ENCODE data around the gene C1GALT1. TPM values are rescaled to one million over a fixed set of nuclear protein-coding genes. Genes with fewer than 3 reads are reported as not detected.

Gene C1GALT1
- total RNA-seq, 1 donor from 2014 or later, result 44.2 TPM

DNA sequence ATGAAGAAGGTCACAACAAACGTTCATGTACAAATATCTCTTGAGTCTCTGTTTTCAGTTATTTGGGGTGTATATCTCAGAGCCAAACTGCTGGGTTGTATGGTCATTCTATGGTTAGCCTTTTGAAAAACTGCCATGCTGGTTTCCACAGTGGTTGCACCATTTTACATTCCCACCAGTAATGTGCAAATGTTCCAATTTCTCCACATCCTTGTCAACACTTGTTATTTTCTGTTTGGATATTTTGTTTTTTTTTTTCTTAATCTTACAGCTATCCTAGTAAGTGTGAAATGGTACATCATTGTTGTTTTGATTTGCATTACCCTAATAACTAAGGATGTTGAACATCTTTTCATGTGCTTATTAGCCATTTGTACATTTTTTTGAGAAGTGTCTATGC lies 13.0 kb upstream of the C1GALT1 start:
- Mint-ChIP-seq H3K4me1 (peaks cover 37% of the 10 kb centered on the region), H3K27me3 (no peaks in the 10 kb centered on the region), H3K27ac (no peak overlapping the region), H3K36me3 (ENCODE audit: low read depth) (peaks cover 83% of the 10 kb centered on the region), H3K4me3 (no peak overlapping the region), H3K9me3 (peaks cover 8% of the 10 kb centered on the region)
- TF ChIP-seq, protein P1, sequence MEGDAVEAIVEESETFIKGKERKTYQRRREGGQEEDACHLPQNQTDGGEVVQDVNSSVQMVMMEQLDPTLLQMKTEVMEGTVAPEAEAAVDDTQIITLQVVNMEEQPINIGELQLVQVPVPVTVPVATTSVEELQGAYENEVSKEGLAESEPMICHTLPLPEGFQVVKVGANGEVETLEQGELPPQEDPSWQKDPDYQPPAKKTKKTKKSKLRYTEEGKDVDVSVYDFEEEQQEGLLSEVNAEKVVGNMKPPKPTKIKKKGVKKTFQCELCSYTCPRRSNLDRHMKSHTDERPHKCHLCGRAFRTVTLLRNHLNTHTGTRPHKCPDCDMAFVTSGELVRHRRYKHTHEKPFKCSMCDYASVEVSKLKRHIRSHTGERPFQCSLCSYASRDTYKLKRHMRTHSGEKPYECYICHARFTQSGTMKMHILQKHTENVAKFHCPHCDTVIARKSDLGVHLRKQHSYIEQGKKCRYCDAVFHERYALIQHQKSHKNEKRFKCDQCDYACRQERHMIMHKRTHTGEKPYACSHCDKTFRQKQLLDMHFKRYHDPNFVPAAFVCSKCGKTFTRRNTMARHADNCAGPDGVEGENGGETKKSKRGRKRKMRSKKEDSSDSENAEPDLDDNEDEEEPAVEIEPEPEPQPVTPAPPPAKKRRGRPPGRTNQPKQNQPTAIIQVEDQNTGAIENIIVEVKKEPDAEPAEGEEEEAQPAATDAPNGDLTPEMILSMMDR (IDR thresholded peaks at IDR 0.05), result no peak
- POLR2A ChIA-PET, result interaction anchor here (0.8 kb wide), 1 partner anchor 12 kb away, joined by 3 read pairs; no protein-coding TSS in a partner anchor
- ATAC-seq (ENCODE audit: low read depth) (no peak), DNase-seq (no peak)
- intact Hi-C loops (cut with micrococcal nuclease), result no loop called here
- CTCF ChIA-PET, result no interaction called here

DNA sequence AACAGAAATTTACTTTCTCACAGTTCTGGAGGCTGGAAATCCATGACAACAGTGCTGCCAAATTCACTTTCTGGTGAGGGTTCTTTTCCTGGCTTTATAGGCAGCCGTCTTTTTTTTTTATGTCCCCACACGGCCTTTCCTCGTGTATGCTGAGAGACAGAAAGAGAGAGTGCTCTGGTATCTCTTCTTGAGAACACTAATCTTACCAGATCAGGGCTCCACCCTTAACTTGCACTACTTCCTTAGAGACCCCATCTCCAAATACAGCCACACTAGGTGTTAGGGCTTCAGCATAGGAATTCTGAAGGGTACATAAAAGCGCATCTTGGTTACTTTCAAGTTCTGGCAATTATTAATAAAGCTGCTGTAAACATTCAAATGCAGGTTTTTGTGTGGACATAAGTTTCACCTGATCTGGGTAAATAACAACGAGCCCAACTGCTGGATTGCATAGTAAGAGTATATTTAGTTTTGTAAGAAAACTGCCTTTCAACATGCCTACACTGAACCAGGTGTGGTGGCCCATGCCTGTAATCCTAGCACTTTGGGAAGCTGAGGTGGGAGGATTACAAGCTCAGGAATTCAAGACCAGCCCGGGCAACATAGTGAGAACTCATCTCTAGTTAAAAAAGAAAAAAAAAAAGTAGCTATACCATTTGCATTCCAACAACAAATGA lies 8.2 kb upstream of the C1GALT1 start:
- CTCF ChIA-PET, result interaction anchor here (0.6 to 2.0 kb wide), 3 partner anchors 10 to 79 kb away, joined by 3 to 5 read pairs (median 5); no protein-coding TSS in a partner anchor
- TF ChIP-seq, protein P1 (IDR thresholded peaks at IDR 0.05), result no peak
- DNase-seq (no peak), ATAC-seq (ENCODE audit: low read depth) (no peak)
- intact Hi-C loops (cut with micrococcal nuclease), result no loop called here
- Mint-ChIP-seq H3K36me3 (ENCODE audit: low read depth) (peaks cover 67% of the 10 kb centered on the region), H3K4me1 (peaks cover 34% of the 10 kb centered on the region), H3K9me3 (peaks cover 14% of the 10 kb centered on the region), H3K27ac (peak overlapping the region; percentile 10), H3K27me3 (no peaks in the 10 kb centered on the region), H3K4me3 (no peak overlapping the region)
- POLR2A ChIA-PET, result interaction anchor here (2.2 kb wide), 1 partner anchor 8 kb away, joined by 7 read pairs; the partner anchor contains the start of gene C1GALT1

DNA sequence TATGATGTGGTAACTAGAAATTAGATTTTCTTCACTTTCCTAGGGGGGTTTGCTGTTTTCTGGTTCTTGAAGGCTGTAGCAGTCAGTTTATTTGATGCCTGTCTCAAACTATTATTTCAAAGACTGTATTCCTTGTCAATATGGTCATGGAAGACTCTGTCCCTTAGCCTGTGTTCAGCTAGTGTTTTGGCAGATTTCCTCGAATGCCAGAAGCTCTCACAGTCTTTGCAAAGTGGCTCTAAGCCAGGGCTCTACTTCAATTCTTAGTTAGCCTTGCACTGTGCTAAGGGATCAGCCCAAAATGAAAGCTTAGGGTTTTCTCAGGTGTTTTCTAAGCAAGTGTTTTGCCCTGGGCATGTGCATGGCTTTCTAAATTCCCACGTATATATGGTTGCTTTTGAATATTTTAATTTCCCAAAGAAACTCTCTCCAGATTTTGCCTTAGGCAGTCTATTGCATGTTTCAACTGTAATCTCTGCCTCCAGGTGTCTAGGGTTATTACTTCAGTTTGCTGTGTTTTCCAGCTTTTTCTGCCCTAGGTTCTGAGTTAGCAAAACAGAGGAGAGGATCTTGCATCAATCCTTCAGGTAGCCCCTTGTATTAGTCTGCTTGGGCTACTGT lies 7.2 kb upstream of the C1GALT1 start:
- no peak for DNase-seq
- Mint-ChIP-seq H3K27me3 (no peaks in the 10 kb centered on the region), H3K9me3 (peaks cover 12% of the 10 kb centered on the region), H3K27ac (peak overlapping the region; percentile 73), H3K36me3 (ENCODE audit: low read depth) (peaks cover 62% of the 10 kb centered on the region), H3K4me3 (no peak overlapping the region), H3K4me1 (peaks cover 32% of the 10 kb centered on the region)
- TF ChIP-seq, protein P1 (IDR thresholded peaks at IDR 0.05), result no peak
- ChIA-PET CTCF (interaction anchor here (1.1 to 2.0 kb wide), 2 partner anchors 11 to 16 kb away, joined by 5 read pairs; no protein-coding TSS in a partner anchor), POLR2A (interaction anchor here (0.7 kb wide), 1 partner anchor 26 kb away, joined by 3 read pairs; no protein-coding TSS in a partner anchor)
- no peak for ATAC-seq (ENCODE audit: low read depth)
- intact Hi-C loops (cut with micrococcal nuclease), result no loop called here

DNA sequence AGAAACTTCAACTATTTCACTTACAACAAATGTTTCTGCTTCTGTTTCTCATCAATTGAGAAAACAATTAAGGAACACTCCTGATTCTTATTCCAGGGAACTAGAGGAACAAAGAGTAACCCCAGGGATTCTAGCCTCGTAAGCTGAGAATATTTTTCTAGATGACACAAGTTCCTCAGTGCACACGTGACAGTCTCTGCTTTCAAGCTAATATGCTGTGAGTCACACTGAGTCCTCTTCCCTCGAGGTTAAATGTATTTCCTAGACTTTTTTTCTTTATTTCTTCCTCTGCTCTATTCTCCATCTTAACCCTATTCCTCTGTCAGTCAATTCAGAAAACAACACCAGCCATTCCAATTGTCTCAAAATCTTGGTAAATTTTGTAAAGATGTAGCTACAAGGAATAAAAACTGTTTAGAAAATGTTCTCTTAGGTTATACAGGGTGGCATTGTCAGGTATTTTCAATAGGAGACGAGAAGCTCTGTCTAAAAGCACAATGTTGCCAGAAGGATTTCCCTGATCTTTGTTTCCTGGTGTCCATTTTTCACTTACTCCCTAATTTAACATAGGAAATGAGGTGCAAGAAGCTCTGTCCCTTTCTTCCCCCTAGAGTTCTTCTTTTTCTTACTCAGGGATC lies 5.8 kb upstream of the C1GALT1 start:
- Mint-ChIP-seq H3K4me1 (peaks cover 38% of the 10 kb centered on the region), H3K27me3 (no peaks in the 10 kb centered on the region), H3K9me3 (peaks cover 9% of the 10 kb centered on the region), H3K4me3 (peak overlapping the region; percentile 3), H3K27ac (peak overlapping the region; percentile 62), H3K36me3 (ENCODE audit: low read depth) (peaks cover 51% of the 10 kb centered on the region)
- ChIA-PET POLR2A (interaction anchor here (2.2 kb wide), 1 partner anchor 19 kb away, joined by 11 read pairs; no protein-coding TSS in a partner anchor), CTCF (interaction anchor here (1.0 to 2.0 kb wide), 3 partner anchors 12 to 73 kb away, joined by 3 to 5 read pairs (median 4); no protein-coding TSS in a partner anchor)
- DNase-seq (no peak), ATAC-seq (ENCODE audit: low read depth) (peak; percentile 61)
- TF ChIP-seq, protein P1 (IDR thresholded peaks at IDR 0.05), result no peak
- intact Hi-C loops (cut with micrococcal nuclease), result no loop called here
